ENCODE measurements around the gene MRGPRG.

DNA sequence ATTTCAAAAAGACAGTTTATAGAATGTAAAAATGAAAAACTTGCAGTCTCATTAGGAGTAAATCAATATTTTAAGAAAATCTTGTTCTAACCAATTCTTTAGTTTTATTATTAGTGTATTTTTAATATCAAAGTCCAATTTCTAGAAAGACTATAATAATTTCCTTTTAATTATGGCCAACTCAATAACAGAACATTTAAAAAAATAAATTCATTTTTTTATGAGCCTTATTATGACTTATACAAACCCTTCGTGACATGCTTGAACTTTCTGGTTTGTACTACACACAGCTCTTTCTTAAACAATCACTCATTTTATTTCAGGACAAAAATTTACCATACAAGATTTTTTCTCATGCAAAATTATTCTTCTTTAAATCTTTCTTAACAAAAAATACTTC, 25.3 kb upstream of the MRGPRG start:
- TF ChIP-seq, protein P1, sequence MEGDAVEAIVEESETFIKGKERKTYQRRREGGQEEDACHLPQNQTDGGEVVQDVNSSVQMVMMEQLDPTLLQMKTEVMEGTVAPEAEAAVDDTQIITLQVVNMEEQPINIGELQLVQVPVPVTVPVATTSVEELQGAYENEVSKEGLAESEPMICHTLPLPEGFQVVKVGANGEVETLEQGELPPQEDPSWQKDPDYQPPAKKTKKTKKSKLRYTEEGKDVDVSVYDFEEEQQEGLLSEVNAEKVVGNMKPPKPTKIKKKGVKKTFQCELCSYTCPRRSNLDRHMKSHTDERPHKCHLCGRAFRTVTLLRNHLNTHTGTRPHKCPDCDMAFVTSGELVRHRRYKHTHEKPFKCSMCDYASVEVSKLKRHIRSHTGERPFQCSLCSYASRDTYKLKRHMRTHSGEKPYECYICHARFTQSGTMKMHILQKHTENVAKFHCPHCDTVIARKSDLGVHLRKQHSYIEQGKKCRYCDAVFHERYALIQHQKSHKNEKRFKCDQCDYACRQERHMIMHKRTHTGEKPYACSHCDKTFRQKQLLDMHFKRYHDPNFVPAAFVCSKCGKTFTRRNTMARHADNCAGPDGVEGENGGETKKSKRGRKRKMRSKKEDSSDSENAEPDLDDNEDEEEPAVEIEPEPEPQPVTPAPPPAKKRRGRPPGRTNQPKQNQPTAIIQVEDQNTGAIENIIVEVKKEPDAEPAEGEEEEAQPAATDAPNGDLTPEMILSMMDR (IDR thresholded peaks at IDR 0.05), result no peak
- no peak for TF ChIP-seq POLR2A (IDR thresholded peaks at IDR 0.05; ENCODE audit: low read depth)
- TF ChIP-seq POLR2AphosphoS5 (IDR thresholded peaks at IDR 0.05), result no peak
- no peak for TF ChIP-seq EP300 (IDR thresholded peaks at IDR 0.05)

Measured in esophagus muscularis mucosa (tissue), 4 donors.